GM23338 (cell line): ENCODE measurements around the gene PHYHD1. TPM values are rescaled to one million over a fixed set of nuclear protein-coding genes. Genes with fewer than 3 reads are reported as not detected.

Experiments used
- ATAC-seq: fragments of 200-7000 bp; cut with Tn5 transposase; 3 replicates; pipeline ENCODE4 v1.9.1; 2020
- DNase-seq: peaks from one replicate; pipeline ENCODE4 v3.0.0-alpha.2; 2015; ENCODE audit warnings: low spot score
- H2AFZ ChIP-seq: fragments of 200-600 bp; sonication (generic); 2 replicates; pipeline ENCODE4 v1.8.0; 2016; ENCODE audit warnings: antibody characterized with exemption, mild to moderate bottlenecking, moderate library complexity
- H3F3A ChIP-seq: fragments of 200-600 bp; sonication (generic); replicated peaks from 2 replicates; pipeline ENCODE4 v1.8.0; 2017; ENCODE audit warnings: antibody characterized with exemption, mixed run types, low read depth
- H3K27ac ChIP-seq: fragments of 200-600 bp; sonication (generic); 2 replicates; pipeline ENCODE4 v1.6.1; 2016; ENCODE audit warnings: low read depth
- H3K27me3 ChIP-seq: fragments of 200-600 bp; sonication (generic); 2 replicates; pipeline ENCODE4 v1.8.0; 2016; ENCODE audit warnings: mild to moderate bottlenecking, mixed run types, moderate library complexity; ENCODE audit not compliant: insufficient read depth
- H3K36me3 ChIP-seq: fragments of 200-600 bp; sonication (generic); 2 replicates; pipeline ENCODE4 v1.8.0; 2016; ENCODE audit warnings: mild to moderate bottlenecking; ENCODE audit not compliant: insufficient read depth
- H3K4me1 ChIP-seq: fragments of 200-600 bp; sonication (generic); 2 replicates; pipeline ENCODE4 v1.8.0; 2016; ENCODE audit warnings: mild to moderate bottlenecking, moderate library complexity; ENCODE audit not compliant: insufficient read depth
- H3K4me2 ChIP-seq: fragments of 200-600 bp; sonication (generic); 2 replicates; pipeline ENCODE4 v1.7.1; 2017; ENCODE audit warnings: mixed run types
- H3K4me3 ChIP-seq: fragments of 200-600 bp; sonication (generic); 2 replicates; pipeline ENCODE4 v1.6.1; 2016; ENCODE audit warnings: mixed run types
- H3K79me2 ChIP-seq: fragments of 200-600 bp; sonication (generic); replicated peaks from 2 replicates; pipeline ENCODE4 v1.8.0; 2017; ENCODE audit warnings: mild to moderate bottlenecking; ENCODE audit not compliant: insufficient read depth
- H3K9me2 ChIP-seq: fragments of 200-600 bp; sonication (generic); 2 replicates; pipeline ENCODE4 v1.8.0; 2017; ENCODE audit not compliant: insufficient read depth
- H4K20me1 ChIP-seq: fragments of 200-600 bp; sonication (generic); replicated peaks from 2 replicates; pipeline ENCODE4 v1.8.0; 2017; ENCODE audit warnings: mild to moderate bottlenecking; ENCODE audit not compliant: insufficient read depth
- H3K27ac Mint-ChIP-seq: 2 replicates; pipeline ENCODE4 v1.8.0; 2020; ENCODE audit warnings: inconsistent platforms, mild to moderate bottlenecking, moderate library complexity, mixed read lengths
- H3K27me3 Mint-ChIP-seq: 3 replicates; pipeline ENCODE4 v1.8.0; 2022; ENCODE audit warnings: low read depth, mild to moderate bottlenecking, moderate library complexity, mixed read lengths, inconsistent platforms; ENCODE audit not compliant: insufficient read depth, poor library complexity
- H3K36me3 Mint-ChIP-seq: 3 replicates; pipeline ENCODE4 v1.8.0; 2021; ENCODE audit warnings: low read depth, mild to moderate bottlenecking, inconsistent platforms, moderate library complexity, mixed read lengths
- H3K4me1 Mint-ChIP-seq: 3 replicates; pipeline ENCODE4 v1.8.0; 2020; ENCODE audit warnings: mild to moderate bottlenecking, inconsistent platforms, mixed read lengths
- H3K4me3 Mint-ChIP-seq: 3 replicates; pipeline ENCODE4 v1.8.0; 2021; ENCODE audit warnings: moderate library complexity, mild to moderate bottlenecking, inconsistent platforms, mixed read lengths
- H3K9me3 Mint-ChIP-seq: 3 replicates; pipeline ENCODE4 v1.8.0; 2020; ENCODE audit warnings: moderate library complexity, mild to moderate bottlenecking, inconsistent platforms, mixed read lengths
- EZH2 ChIP-seq: fragments of 200-600 bp; sonication (generic); IDR thresholded peaks from one replicate; pipeline ENCODE4 v1.8.0; 2017; ENCODE audit warnings: antibody characterized with exemption, mild to moderate bottlenecking, low read depth; ENCODE audit not compliant: unreplicated experiment
- JUNB ChIP-seq: IDR thresholded peaks from one replicate; pipeline ENCODE4 v1.6.1; 2016; ENCODE audit warnings: antibody characterized with exemption; ENCODE audit not compliant: unreplicated experiment
- NANOG ChIP-seq: IDR thresholded peaks from 2 replicates; pipeline ENCODE4 v1.6.1; 2016; ENCODE audit warnings: antibody characterized with exemption, borderline replicate concordance
- POLR2AphosphoS5 ChIP-seq: IDR thresholded peaks from 2 replicates; pipeline ENCODE4 v1.6.1; 2016; ENCODE audit warnings: antibody characterized with exemption, low read depth
- STAT1 ChIP-seq: IDR thresholded peaks from one replicate; pipeline ENCODE4 v1.6.1; 2016; ENCODE audit warnings: antibody characterized with exemption; ENCODE audit not compliant: unreplicated experiment
- ZNF114 ChIP-seq: fragments of 250-450 bp; sonication (Bioruptor Pico); IDR thresholded peaks from 2 replicates; pipeline ENCODE4 v1.5.0; 2020; ENCODE audit warnings: mild to moderate bottlenecking, moderate library complexity
- ZNF331 ChIP-seq: fragments of 250-450 bp; sonication (Bioruptor Pico); IDR thresholded peaks from 2 replicates; pipeline ENCODE4 v1.5.0; 2020; ENCODE audit warnings: low read depth, mild to moderate bottlenecking, moderate library complexity
- polyA plus RNA-seq: library from polyadenylated mRNA; unstranded; fragments of >200 nt; fragmentation: Nextera tagmentation; extraction: Ambion mirVana; gene quantifications from 2 replicates; pipeline ENCODE4 v1.2.1, GENCODE V29; 2016
- total RNA-seq: library from RNA; depleted of rRNA; stranded (reverse); fragments of >200 nt; shearing (Covaris generic); gene quantifications from 2 replicates; pipeline ENCODE4 v1.2.3, GENCODE V29; 2014
- TF ChIP-seq, protein P1 (sequence below): fragments of 250-450 bp; sonication (Bioruptor Pico); IDR thresholded peaks from 2 replicates; pipeline ENCODE4 v1.5.0; 2020; ENCODE audit warnings: mild to moderate bottlenecking, moderate library complexity
- TF ChIP-seq, protein P2 (sequence below): IDR thresholded peaks from one replicate; pipeline ENCODE4 v1.6.1; 2018; ENCODE audit warnings: antibody characterized with exemption; ENCODE audit not compliant: unreplicated experiment
- TF ChIP-seq, protein P3 (sequence below), 2 experiments: fragments of 200-600 bp in 1 of 2; sonication (generic) in 1 of 2; conservative IDR thresholded peaks; 2 replicates each; pipeline versions ENCODE4 v1.5.1 to v1.6.1; 2016 to 2017; ENCODE audit warnings: antibody characterized with exemption in 2 of 2, low read depth in 2 of 2, mild to moderate bottlenecking in 2 of 2, moderate library complexity in 1 of 2

PHYHD1 gene
- total and polyA plus RNA-seq, 2 experiments from 2014 or later, result 10.4 to 16.8 TPM

DNA sequence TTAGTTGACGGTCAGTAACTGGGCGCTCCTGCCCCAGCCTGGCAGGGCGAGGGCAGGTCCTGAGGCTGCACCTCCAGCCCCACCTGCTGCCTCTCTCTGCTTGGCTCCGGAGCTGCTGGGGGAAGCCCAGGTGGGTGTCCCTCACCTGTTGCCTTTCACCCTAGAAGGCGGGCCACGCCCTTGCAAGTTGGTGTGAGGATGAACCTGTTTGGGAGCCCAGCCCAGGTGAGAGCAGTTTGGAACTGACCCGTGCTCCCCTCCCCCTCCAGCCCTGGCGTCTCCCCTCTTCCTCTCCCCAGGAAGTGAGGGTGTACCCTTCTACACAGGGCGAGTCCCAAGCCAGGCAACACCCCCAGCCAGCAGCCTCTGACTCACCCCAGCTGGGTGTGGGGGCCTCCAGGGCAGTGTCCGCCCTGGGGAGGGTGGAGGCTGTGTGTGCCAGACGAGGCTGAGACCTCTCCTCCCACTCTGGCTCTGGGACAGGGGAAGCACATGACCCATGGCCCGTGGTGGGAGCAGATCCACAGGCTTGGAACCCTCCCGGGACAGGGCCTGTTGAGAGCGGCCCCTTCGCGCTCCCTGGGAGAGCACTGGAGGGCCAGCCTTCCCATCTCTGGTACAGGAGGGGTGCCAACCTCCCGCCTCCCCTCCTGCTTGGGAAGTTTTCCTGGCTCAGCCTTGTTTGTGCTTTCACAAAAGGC is 28.4 kb upstream of the PHYHD1 start:
- Histone ChIP-seq H2AFZ (no peak overlapping the region), H3K79me2 (peaks cover 87% of the 10 kb centered on the region), H3K4me1 (peaks cover 26% of the 10 kb centered on the region), H4K20me1 (peaks cover 17% of the 10 kb centered on the region; the same call in 1 of the 2 replicates), H3K27ac (no peak overlapping the region; the same call in 1 of the 2 replicates), H3K36me3 (peaks cover 10% of the 10 kb centered on the region), H3K27me3 (no peaks in the 10 kb centered on the region), H3K4me3 (no peak overlapping the region), H3K4me2 (no peak overlapping the region), H3F3A (0 out of 2 replicates have a peak, but pooled peaks cover 14% of the 10 kb centered on the region), H3K9me2 (no peaks in the 10 kb centered on the region)
- ATAC-seq (no peak), DNase-seq (no peak)
- Mint-ChIP-seq H3K4me1 (peaks cover 55% of the 10 kb centered on the region), H3K4me3 (no peak overlapping the region), H3K9me3 (no peaks in the 10 kb centered on the region), H3K27me3 (peaks cover 1% of the 10 kb centered on the region), H3K36me3 (peaks cover 64% of the 10 kb centered on the region), H3K27ac (no peak overlapping the region)
- TF ChIP-seq EZH2 (no peak), JUNB (no peak)

DNA sequence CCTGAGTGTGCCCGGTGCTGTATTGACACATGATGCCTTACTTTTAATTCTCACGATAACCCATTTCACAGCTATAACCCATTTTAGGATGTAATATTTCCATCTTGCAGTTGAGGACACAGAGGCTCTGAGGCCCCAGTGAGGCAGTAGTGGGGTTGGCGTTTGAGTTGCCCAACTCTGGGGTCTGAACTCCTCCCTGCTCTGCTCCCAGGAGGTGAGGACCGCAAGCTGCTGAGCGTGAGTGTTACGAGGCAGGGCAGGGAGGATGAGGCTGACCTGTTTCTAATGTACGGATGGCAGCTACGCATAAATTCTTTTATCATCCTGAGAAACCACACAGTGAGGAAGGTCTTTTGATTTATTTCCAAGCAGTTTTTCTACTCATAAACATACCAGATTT is 27.4 kb upstream of the PHYHD1 start:
- no peaks in the 10 kb centered on the region for H3K9me2 ChIP-seq
- peaks cover 11% of the 10 kb centered on the region for H3K36me3 ChIP-seq
- no peaks in the 10 kb centered on the region for H3K27me3 ChIP-seq
- peaks cover 53% of the 10 kb centered on the region for H3K4me1 Mint-ChIP-seq
- 0 out of 2 replicates have a peak, but pooled peaks cover 8% of the 10 kb centered on the region for H3F3A ChIP-seq
- H3K36me3 Mint-ChIP-seq, result peaks cover 62% of the 10 kb centered on the region
- no peak overlapping the region for H2AFZ ChIP-seq
- ATAC-seq (no peak), DNase-seq (no peak)
- no peaks in the 10 kb centered on the region for H3K9me3 Mint-ChIP-seq
- peaks cover 18% of the 10 kb centered on the region for H3K4me1 ChIP-seq
- no peak overlapping the region; the same call in 2 of the 3 replicates for H3K4me3 Mint-ChIP-seq
- H3K4me3 ChIP-seq, result no peak overlapping the region
- peaks cover 4% of the 10 kb centered on the region for H3K27me3 Mint-ChIP-seq
- no peak overlapping the region for H3K4me2 ChIP-seq
- peaks cover 86% of the 10 kb centered on the region for H3K79me2 ChIP-seq
- H3K27ac Mint-ChIP-seq, result peak overlapping the region; percentile 15; the same call in 1 of the 2 replicates
- peaks cover 22% of the 10 kb centered on the region for H4K20me1 ChIP-seq
- H3K27ac ChIP-seq, result peak overlapping the region; percentile 66
- TF ChIP-seq ZNF331 (CRISPR knock-in tag) (no peak), POLR2AphosphoS5 (no peak), NANOG (no peak), EZH2 (no peak), STAT1 (no peak), ZNF114 (CRISPR knock-in tag) (no peak)
- TF ChIP-seq, protein P1, sequence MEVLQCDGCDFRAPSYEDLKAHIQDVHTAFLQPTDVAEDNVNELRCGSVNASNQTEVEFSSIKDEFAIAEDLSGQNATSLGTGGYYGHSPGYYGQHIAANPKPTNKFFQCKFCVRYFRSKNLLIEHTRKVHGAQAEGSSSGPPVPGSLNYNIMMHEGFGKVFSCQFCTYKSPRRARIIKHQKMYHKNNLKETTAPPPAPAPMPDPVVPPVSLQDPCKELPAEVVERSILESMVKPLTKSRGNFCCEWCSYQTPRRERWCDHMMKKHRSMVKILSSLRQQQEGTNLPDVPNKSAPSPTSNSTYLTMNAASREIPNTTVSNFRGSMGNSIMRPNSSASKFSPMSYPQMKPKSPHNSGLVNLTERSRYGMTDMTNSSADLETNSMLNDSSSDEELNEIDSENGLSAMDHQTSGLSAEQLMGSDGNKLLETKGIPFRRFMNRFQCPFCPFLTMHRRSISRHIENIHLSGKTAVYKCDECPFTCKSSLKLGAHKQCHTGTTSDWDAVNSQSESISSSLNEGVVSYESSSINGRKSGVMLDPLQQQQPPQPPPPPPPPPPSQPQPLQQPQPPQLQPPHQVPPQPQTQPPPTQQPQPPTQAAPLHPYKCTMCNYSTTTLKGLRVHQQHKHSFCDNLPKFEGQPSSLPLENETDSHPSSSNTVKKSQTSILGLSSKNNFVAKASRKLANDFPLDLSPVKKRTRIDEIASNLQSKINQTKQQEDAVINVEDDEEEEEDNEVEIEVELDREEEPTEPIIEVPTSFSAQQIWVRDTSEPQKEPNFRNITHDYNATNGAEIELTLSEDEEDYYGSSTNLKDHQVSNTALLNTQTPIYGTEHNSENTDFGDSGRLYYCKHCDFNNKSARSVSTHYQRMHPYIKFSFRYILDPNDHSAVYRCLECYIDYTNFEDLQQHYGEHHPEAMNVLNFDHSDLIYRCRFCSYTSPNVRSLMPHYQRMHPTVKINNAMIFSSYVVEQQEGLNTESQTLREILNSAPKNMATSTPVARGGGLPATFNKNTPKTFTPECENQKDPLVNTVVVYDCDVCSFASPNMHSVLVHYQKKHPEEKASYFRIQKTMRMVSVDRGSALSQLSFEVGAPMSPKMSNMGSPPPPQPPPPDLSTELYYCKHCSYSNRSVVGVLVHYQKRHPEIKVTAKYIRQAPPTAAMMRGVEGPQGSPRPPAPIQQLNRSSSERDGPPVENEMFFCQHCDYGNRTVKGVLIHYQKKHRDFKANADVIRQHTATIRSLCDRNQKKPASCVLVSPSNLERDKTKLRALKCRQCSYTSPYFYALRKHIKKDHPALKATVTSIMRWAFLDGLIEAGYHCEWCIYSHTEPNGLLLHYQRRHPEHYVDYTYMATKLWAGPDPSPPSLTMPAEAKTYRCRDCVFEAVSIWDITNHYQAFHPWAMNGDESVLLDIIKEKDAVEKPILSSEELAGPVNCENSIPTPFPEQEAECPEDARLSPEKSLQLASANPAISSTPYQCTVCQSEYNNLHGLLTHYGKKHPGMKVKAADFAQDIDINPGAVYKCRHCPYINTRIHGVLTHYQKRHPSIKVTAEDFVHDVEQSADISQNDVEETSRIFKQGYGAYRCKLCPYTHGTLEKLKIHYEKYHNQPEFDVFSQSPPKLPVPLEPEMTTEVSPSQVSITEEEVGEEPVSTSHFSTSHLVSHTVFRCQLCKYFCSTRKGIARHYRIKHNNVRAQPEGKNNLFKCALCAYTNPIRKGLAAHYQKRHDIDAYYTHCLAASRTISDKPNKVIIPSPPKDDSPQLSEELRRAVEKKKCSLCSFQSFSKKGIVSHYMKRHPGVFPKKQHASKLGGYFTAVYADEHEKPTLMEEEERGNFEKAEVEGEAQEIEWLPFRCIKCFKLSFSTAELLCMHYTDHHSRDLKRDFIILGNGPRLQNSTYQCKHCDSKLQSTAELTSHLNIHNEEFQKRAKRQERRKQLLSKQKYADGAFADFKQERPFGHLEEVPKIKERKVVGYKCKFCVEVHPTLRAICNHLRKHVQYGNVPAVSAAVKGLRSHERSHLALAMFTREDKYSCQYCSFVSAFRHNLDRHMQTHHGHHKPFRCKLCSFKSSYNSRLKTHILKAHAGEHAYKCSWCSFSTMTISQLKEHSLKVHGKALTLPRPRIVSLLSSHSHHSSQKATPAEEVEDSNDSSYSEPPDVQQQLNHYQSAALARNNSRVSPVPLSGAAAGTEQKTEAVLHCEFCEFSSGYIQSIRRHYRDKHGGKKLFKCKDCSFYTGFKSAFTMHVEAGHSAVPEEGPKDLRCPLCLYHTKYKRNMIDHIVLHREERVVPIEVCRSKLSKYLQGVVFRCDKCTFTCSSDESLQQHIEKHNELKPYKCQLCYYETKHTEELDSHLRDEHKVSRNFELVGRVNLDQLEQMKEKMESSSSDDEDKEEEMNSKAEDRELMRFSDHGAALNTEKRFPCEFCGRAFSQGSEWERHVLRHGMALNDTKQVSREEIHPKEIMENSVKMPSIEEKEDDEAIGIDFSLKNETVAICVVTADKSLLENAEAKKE (CRISPR knock-in tag), result no peak
- TF ChIP-seq, protein P2, sequence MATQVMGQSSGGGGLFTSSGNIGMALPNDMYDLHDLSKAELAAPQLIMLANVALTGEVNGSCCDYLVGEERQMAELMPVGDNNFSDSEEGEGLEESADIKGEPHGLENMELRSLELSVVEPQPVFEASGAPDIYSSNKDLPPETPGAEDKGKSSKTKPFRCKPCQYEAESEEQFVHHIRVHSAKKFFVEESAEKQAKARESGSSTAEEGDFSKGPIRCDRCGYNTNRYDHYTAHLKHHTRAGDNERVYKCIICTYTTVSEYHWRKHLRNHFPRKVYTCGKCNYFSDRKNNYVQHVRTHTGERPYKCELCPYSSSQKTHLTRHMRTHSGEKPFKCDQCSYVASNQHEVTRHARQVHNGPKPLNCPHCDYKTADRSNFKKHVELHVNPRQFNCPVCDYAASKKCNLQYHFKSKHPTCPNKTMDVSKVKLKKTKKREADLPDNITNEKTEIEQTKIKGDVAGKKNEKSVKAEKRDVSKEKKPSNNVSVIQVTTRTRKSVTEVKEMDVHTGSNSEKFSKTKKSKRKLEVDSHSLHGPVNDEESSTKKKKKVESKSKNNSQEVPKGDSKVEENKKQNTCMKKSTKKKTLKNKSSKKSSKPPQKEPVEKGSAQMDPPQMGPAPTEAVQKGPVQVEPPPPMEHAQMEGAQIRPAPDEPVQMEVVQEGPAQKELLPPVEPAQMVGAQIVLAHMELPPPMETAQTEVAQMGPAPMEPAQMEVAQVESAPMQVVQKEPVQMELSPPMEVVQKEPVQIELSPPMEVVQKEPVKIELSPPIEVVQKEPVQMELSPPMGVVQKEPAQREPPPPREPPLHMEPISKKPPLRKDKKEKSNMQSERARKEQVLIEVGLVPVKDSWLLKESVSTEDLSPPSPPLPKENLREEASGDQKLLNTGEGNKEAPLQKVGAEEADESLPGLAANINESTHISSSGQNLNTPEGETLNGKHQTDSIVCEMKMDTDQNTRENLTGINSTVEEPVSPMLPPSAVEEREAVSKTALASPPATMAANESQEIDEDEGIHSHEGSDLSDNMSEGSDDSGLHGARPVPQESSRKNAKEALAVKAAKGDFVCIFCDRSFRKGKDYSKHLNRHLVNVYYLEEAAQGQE, result no peak
- TF ChIP-seq, protein P3, sequence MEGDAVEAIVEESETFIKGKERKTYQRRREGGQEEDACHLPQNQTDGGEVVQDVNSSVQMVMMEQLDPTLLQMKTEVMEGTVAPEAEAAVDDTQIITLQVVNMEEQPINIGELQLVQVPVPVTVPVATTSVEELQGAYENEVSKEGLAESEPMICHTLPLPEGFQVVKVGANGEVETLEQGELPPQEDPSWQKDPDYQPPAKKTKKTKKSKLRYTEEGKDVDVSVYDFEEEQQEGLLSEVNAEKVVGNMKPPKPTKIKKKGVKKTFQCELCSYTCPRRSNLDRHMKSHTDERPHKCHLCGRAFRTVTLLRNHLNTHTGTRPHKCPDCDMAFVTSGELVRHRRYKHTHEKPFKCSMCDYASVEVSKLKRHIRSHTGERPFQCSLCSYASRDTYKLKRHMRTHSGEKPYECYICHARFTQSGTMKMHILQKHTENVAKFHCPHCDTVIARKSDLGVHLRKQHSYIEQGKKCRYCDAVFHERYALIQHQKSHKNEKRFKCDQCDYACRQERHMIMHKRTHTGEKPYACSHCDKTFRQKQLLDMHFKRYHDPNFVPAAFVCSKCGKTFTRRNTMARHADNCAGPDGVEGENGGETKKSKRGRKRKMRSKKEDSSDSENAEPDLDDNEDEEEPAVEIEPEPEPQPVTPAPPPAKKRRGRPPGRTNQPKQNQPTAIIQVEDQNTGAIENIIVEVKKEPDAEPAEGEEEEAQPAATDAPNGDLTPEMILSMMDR (conservative IDR thresholded peaks at IDR 0.05; ENCODE audit: low read depth in 2 of 2), result no peak
